Natural killer cell (primary cell): Measurements from ENCODE around the gene STYK1. TPM values are rescaled to one million over a fixed set of nuclear protein-coding genes. Genes with fewer than 3 reads are reported as not detected.
"Not testable (repeated sequence)": the region's sequence is repeated elsewhere in the genome, so short reads cannot be mapped to it uniquely, and the experiment has no call there.

Experiments used
- ATAC-seq, 3 donors: fragments of 150-1000 bp in 2 of 3; fragments of 200-7000 bp in 1 of 3; cut with Tn5 transposase; 1 replicate in 1 of 3; 2 replicates in 2 of 3; pipeline ENCODE4 v1.10.0; 2021; ENCODE audit warnings: mild to moderate bottlenecking in 2 of 3, moderate library complexity in 2 of 3
- DNase-seq, 2 donors: peaks; one replicate each; pipeline versions ENCODE4 v3.0.0 to v3.0.0-alpha.2; 2013 to 2021; ENCODE audit warnings: mixed read lengths in 1 of 2
- H3K27ac ChIP-seq: one replicate; pipeline ENCODE4 v1.5.1; 2013; ENCODE audit warnings: mild to moderate bottlenecking, low read length
- H3K27me3 ChIP-seq: one replicate; pipeline ENCODE4 v1.6.1; 2013; ENCODE audit warnings: low read length; ENCODE audit not compliant: control insufficient read depth, insufficient read depth
- H3K36me3 ChIP-seq: one replicate; pipeline ENCODE4 v1.6.1; 2013; ENCODE audit warnings: low read length; ENCODE audit not compliant: control insufficient read depth, insufficient read depth
- H3K4me1 ChIP-seq: one replicate; pipeline ENCODE4 v1.6.1; 2013; ENCODE audit warnings: low read length; ENCODE audit not compliant: control insufficient read depth, insufficient read depth
- H3K4me3 ChIP-seq: one replicate; pipeline ENCODE4 v1.5.1; 2013; ENCODE audit warnings: low read length
- H3K9me3 ChIP-seq: one replicate; pipeline ENCODE4 v1.6.1; 2013; ENCODE audit warnings: low read length; ENCODE audit not compliant: control insufficient read depth, insufficient read depth
- H3K27ac Mint-ChIP-seq, 2 donors: one replicate each; pipeline ENCODE4 v1.8.0; 2022; ENCODE audit warnings: mild to moderate bottlenecking in 2 of 2, mixed read lengths in 2 of 2, moderate library complexity in 1 of 2
- H3K27me3 Mint-ChIP-seq, 2 donors: one replicate each; pipeline ENCODE4 v1.8.0; 2022; ENCODE audit warnings: low read depth in 2 of 2, mixed read lengths in 2 of 2
- H3K36me3 Mint-ChIP-seq: one replicate; pipeline ENCODE4 v1.8.0; 2022; ENCODE audit warnings: mixed read lengths
- H3K4me1 Mint-ChIP-seq, 2 donors: one replicate each; pipeline ENCODE4 v1.8.0; 2022; ENCODE audit warnings: mixed read lengths in 2 of 2
- H3K4me3 Mint-ChIP-seq: one replicate; pipeline ENCODE4 v1.8.0; 2022; ENCODE audit warnings: mild to moderate bottlenecking, moderate library complexity, mixed read lengths
- H3K9me3 Mint-ChIP-seq, 2 donors: one replicate each; pipeline ENCODE4 v1.8.0; 2022; ENCODE audit warnings: mixed read lengths in 2 of 2
- WGBS: methylation state at CpG from one replicate; pipeline ENCODE4 v1.1.7; 2013; ENCODE audit warnings: missing lambda C conversion rate; ENCODE audit not compliant: insufficient coverage; 5-methylcytosine and 5-hydroxymethylcytosine counted together
- intact Hi-C: fragments of 100-400 bp; cut with micrococcal nuclease; formaldehyde crosslinking; loops from one replicate; pipeline ENCODE4 v1.14.2; 2022
- total RNA-seq, 4 donors: library from RNA; stranded (reverse); fragments of 120-200 nt in 1 of 4; gene quantifications; one replicate each; pipeline versions ENCODE4 v1.2.3 to v1.2.4, GENCODE V29; 2013 to 2022
- TF ChIP-seq, protein P1 (sequence below): fragments of 200-600 bp; IDR thresholded peaks from one replicate; pipeline ENCODE4 v1.8.0; 2022; ENCODE audit warnings: antibody characterized with exemption

STYK1 gene
- total RNA-seq, 3 donors from 2014 or later (not counting 1 experiment from before 2014, with no cell fraction given), result 2.0 to 2.6 (median 2.4) TPM

- H3K27me3 Mint-ChIP-seq, result no peaks in the 10 kb centered on the region
- Histone ChIP-seq H3K4me3 (no peak overlapping the region), H3K9me3 (no peaks in the 10 kb centered on the region), H3K27me3 (no peaks in the 10 kb centered on the region), H3K27ac (no peak overlapping the region), H3K4me1 (no peaks in the 10 kb centered on the region), H3K36me3 (no peaks in the 10 kb centered on the region)
- no peaks in the 10 kb centered on the region for H3K36me3 Mint-ChIP-seq
- TF ChIP-seq, protein P1, sequence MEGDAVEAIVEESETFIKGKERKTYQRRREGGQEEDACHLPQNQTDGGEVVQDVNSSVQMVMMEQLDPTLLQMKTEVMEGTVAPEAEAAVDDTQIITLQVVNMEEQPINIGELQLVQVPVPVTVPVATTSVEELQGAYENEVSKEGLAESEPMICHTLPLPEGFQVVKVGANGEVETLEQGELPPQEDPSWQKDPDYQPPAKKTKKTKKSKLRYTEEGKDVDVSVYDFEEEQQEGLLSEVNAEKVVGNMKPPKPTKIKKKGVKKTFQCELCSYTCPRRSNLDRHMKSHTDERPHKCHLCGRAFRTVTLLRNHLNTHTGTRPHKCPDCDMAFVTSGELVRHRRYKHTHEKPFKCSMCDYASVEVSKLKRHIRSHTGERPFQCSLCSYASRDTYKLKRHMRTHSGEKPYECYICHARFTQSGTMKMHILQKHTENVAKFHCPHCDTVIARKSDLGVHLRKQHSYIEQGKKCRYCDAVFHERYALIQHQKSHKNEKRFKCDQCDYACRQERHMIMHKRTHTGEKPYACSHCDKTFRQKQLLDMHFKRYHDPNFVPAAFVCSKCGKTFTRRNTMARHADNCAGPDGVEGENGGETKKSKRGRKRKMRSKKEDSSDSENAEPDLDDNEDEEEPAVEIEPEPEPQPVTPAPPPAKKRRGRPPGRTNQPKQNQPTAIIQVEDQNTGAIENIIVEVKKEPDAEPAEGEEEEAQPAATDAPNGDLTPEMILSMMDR, result no peak
- no peaks in the 10 kb centered on the region for H3K9me3 Mint-ChIP-seq
- ATAC-seq, result no peak
- no peak for DNase-seq
- WGBS, result no CpG with 5 or more reads among the region's 1 CpG
- H3K27ac Mint-ChIP-seq, result no peak overlapping the region
- intact Hi-C loops, result no loop called here
- H3K4me1 Mint-ChIP-seq, result no peaks in the 10 kb centered on the region
- H3K4me3 Mint-ChIP-seq, result no peak overlapping the region
These were observed 89.4 kb downstream of the STYK1 start for GRCh38 chr12:10584415-10584814.

- Mint-ChIP-seq H3K36me3 (no peaks in the 10 kb centered on the region), H3K9me3 (no peaks in the 10 kb centered on the region), H3K4me1 (no peaks in the 10 kb centered on the region), H3K4me3 (no peak overlapping the region), H3K27ac (no peak overlapping the region), H3K27me3 (no peaks in the 10 kb centered on the region)
- WGBS, result no CpG with 5 or more reads among the region's 3 CpGs
- no peak for ATAC-seq
- TF ChIP-seq, protein P1, result no peak
- no peak for DNase-seq
- Histone ChIP-seq H3K27me3 (no peaks in the 10 kb centered on the region), H3K27ac (no peak overlapping the region), H3K36me3 (no peaks in the 10 kb centered on the region), H3K9me3 (no peaks in the 10 kb centered on the region), H3K4me3 (no peak overlapping the region), H3K4me1 (no peaks in the 10 kb centered on the region)
- intact Hi-C loops, result no loop called here
These were observed 91.1 kb downstream of the STYK1 start for GRCh38 chr12:10582704-10583103.

GRCh38 chr12:10582133-10582532 is 91.7 kb downstream of the STYK1 start:
- H3K4me1 ChIP-seq, H3K9me3 ChIP-seq, DNase-seq, H3K27me3 ChIP-seq, intact Hi-C loops, H3K4me1 Mint-ChIP-seq, H3K36me3 ChIP-seq, H3K36me3 Mint-ChIP-seq, ATAC-seq, H3K4me3 Mint-ChIP-seq, H3K27ac ChIP-seq, H3K9me3 Mint-ChIP-seq, H3K27ac Mint-ChIP-seq, H3K27me3 Mint-ChIP-seq, H3K4me3 ChIP-seq: not testable (repeated sequence)
- WGBS, result 89% methylated on average over 3 of the region's 3 CpGs

GRCh38 chr12:10574307-10574706 is 99.5 kb downstream of the STYK1 start:
- Histone ChIP-seq H3K9me3 (no peaks in the 10 kb centered on the region), H3K27me3 (peaks cover 2% of the 10 kb centered on the region), H3K27ac (no peak overlapping the region), H3K4me1 (no peaks in the 10 kb centered on the region), H3K4me3 (no peak overlapping the region), H3K36me3 (no peaks in the 10 kb centered on the region)
- no peak for DNase-seq
- H3K4me3 Mint-ChIP-seq, result no peak overlapping the region
- ATAC-seq, result no peak
- no peaks in the 10 kb centered on the region for H3K9me3 Mint-ChIP-seq
- 100% methylated on average over 2 of the region's 2 CpGs for WGBS
- H3K4me1 Mint-ChIP-seq, result no peaks in the 10 kb centered on the region
- H3K27me3 Mint-ChIP-seq, result peaks cover 22 to 26% of the 10 kb centered on the region in 2 donors
- no peaks in the 10 kb centered on the region for H3K36me3 Mint-ChIP-seq
- intact Hi-C loops, result no loop called here
- TF ChIP-seq, protein P1, result no peak
- H3K27ac Mint-ChIP-seq, result no peak overlapping the region

- H3K36me3 ChIP-seq, H3K36me3 Mint-ChIP-seq, H3K4me3 ChIP-seq, H3K9me3 Mint-ChIP-seq, H3K9me3 ChIP-seq, H3K27ac Mint-ChIP-seq, intact Hi-C loops, H3K4me3 Mint-ChIP-seq, DNase-seq, H3K27me3 ChIP-seq, ATAC-seq, H3K4me1 Mint-ChIP-seq, H3K4me1 ChIP-seq, H3K27ac ChIP-seq: not testable (repeated sequence)
- WGBS, result 75% methylated on average over 1 of the region's 3 CpGs
- peaks cover 25 to 26% of the 10 kb centered on the region in 2 donors for H3K27me3 Mint-ChIP-seq
These were observed 101.8 kb downstream of the STYK1 start for GRCh38 chr12:10572021-10572490.
